Stomach (tissue), 9 donors: ENCODE data around the gene VPS11. TPM values are rescaled to one million over a fixed set of nuclear protein-coding genes. Genes with fewer than 3 reads are reported as not detected.

Experiments
- DNase-seq, 2 donors: peaks; one replicate each; pipeline versions ENCODE4 v3.0.0 to v3.0.0-alpha.2; 2013 to 2019
- H3K27ac ChIP-seq, 5 donors: fragments of 200-600 bp in 4 of 5; sonication (generic) in 4 of 5; one replicate each; pipeline ENCODE4 v1.5.1; 2013 to 2019; ENCODE audit warnings: mild to moderate bottlenecking in 1 of 5, moderate library complexity in 1 of 5
- H3K27me3 ChIP-seq, 3 donors: fragments of 200-600 bp; sonication (generic); one replicate each; pipeline ENCODE4 v1.5.1; 2017 to 2019; ENCODE audit warnings: mixed run types in 1 of 3
- H3K36me3 ChIP-seq, 4 donors: fragments of 200-600 bp; sonication (generic); 1 replicate in 3 of 4; 2 replicates in 1 of 4; pipeline ENCODE4 v1.5.1; 2016 to 2019
- H3K4me1 ChIP-seq, 4 donors: fragments of 200-600 bp; sonication (generic); one replicate each; pipeline ENCODE4 v1.5.1; 2016 to 2019
- H3K4me3 ChIP-seq, 4 donors: fragments of 200-600 bp; sonication (generic) in 3 of 4; one replicate each; pipeline ENCODE4 v1.5.1; 2016 to 2019; ENCODE audit warnings: mild to moderate bottlenecking in 1 of 4
- H3K9me3 ChIP-seq, 4 donors: fragments of 200-600 bp; sonication (generic); one replicate each; pipeline ENCODE4 v1.5.1; 2016 to 2019
- EP300 ChIP-seq: sonication (generic); formaldehyde crosslinking; IDR thresholded peaks from one replicate; pipeline ENCODE4 v1.6.1; 2017; ENCODE audit warnings: antibody characterized with exemption
- POLR2A ChIP-seq, 4 donors: fragments of 450-650 bp; IDR thresholded peaks; one replicate each; pipeline ENCODE4 v1.6.1; 2016; ENCODE audit warnings: antibody characterized with exemption in 4 of 4, control low read depth in 2 of 4, mild to moderate bottlenecking in 1 of 4, moderate library complexity in 1 of 4
- POLR2AphosphoS5 ChIP-seq, 3 donors: sonication (generic); formaldehyde crosslinking; IDR thresholded peaks; one replicate each; pipeline ENCODE4 v1.6.1; 2016; ENCODE audit warnings: antibody characterized with exemption in 3 of 3
- WGBS, 5 donors: extraction: QIAGEN DNeasy Blood & Tissue Kit in 3 of 5; methylation state at CpG; one replicate each; pipeline versions ENCODE4 v1.1.5 to v1.1.7; 2013 to 2018; 5-methylcytosine and 5-hydroxymethylcytosine counted together
- intact Hi-C: fragments of 100-400 bp; cut with DNase I; formaldehyde crosslinking; loops from one replicate; pipeline ENCODE4 v1.15.1; 2023; ENCODE audit warnings: low total_unique reads
- polyA plus RNA-seq, 3 donors: library from polyadenylated mRNA; stranded (reverse); fragments of 200-250 nt; gene quantifications; one replicate each; pipeline ENCODE4 v1.2.3, GENCODE V29; 2013
- total RNA-seq, 5 donors: library from RNA; depleted of rRNA; stranded (reverse); fragments of >200 nt; gene quantifications; one replicate each; pipeline versions ENCODE4 v1.1.0 to v1.2.3, GENCODE V29; 2014 to 2016
- TF ChIP-seq, protein P1 (sequence below), 7 experiments: fragments of 450-650 bp in 4 of 7; fragments of 200-600 bp in 3 of 7; sonication (generic) in 3 of 7; IDR thresholded peaks; one replicate each; pipeline ENCODE4 v1.5.1; 2016 to 2019; ENCODE audit warnings: antibody characterized with exemption in 7 of 7, control low read depth in 2 of 7, mild to moderate bottlenecking in 1 of 7
- donor health status: healthy with polysubstance abuse.
- donor health status: Bipolar disorder and iron deficiency.
- donor health status: healthy.

The VPS11 gene
- total and polyA plus RNA-seq, 8 donors, result 8.2 to 190 (median 33.2) TPM

DNA sequence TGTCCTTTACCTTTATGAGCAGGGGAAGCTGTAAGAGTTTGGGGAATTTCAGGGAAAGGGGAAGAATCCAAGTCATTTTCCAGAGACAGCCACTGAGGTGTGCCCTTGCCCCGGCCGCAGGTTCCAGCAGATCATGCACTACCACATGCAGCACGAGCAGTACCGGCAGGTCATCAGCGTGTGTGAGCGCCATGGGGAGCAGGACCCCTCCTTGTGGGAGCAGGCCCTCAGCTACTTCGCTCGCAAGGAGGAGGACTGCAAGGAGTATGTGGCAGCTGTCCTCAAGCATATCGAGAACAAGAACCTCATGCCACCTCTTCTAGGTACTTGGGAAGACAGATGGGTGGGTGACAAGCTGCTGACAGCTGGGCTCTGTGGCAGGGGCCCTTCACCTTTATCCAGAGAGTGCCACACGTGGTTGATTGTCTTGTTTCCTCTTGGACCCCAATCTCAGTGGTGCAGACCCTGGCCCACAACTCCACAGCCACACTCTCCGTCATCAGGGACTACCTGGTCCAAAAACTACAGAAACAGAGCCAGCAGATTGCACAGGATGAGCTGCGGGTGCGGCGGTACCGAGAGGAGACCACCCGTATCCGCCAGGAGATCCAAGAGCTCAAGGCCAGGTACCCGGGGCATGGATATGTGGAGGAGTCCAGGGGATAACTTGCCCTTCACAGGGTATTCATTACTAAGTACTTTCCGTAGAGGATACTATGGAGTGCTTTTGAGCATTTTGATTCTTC is 11.2 kb downstream of the VPS11 start:
- DNase-seq, result no peak
- 92 to 95% (median 94%) methylated on average over 15 to 19 of the region's 19 CpGs for WGBS, 5 donors
- intact Hi-C loops, result no loop called here
- Histone ChIP-seq H3K27me3 (no peaks in the 10 kb centered on the region), H3K4me1 (peaks cover 0 to 13% (median 0%) of the 10 kb centered on the region in 4 donors), H3K4me3 (no peak overlapping the region), H3K9me3 (no peaks in the 10 kb centered on the region), H3K27ac (no peak overlapping the region), H3K36me3 (peaks cover 82 to 90% (median 89%) of the 10 kb centered on the region in 4 donors)
- no peak for TF ChIP-seq POLR2AphosphoS5 (IDR thresholded peaks at IDR 0.05)

DNA sequence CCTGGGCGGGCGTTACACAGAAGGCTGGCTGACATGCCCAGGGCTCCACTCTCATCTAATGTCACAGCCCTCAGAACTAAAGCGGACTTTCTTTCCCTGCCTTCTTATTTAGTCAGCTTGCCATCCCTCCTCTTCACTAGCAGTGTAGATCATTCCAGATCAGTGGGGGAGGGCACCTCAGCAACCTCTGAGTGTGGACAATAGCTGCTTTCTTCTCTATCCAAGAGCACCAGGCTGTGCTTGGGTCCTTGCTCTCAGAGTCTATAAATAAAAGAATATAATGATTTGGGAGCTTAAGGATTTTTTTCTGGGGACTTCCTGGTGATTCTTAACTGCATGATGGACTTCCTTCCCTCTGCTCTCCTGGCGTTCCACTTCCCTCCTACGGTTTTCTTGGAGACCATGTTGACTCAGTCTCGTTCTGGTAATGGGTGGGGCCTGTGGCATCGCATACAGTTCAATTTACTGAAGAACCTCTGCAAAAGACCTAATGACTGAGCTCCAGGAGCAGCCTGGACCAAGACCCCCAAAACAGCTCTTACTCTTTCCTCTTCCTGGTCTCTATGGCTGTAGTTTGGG is 14.2 kb downstream of the VPS11 start:
- DNase-seq, result no peak
- Histone ChIP-seq H3K27ac (peak overlapping the region in 2 of 5 donors; percentile 4 to 11), H3K9me3 (no peaks in the 10 kb centered on the region), H3K27me3 (no peaks in the 10 kb centered on the region), H3K4me3 (no peak overlapping the region), H3K4me1 (peaks cover 9 to 36% (median 16%) of the 10 kb centered on the region in 4 donors), H3K36me3 (peaks cover 56 to 61% (median 60%) of the 10 kb centered on the region in 4 donors)
- TF ChIP-seq, protein P1, sequence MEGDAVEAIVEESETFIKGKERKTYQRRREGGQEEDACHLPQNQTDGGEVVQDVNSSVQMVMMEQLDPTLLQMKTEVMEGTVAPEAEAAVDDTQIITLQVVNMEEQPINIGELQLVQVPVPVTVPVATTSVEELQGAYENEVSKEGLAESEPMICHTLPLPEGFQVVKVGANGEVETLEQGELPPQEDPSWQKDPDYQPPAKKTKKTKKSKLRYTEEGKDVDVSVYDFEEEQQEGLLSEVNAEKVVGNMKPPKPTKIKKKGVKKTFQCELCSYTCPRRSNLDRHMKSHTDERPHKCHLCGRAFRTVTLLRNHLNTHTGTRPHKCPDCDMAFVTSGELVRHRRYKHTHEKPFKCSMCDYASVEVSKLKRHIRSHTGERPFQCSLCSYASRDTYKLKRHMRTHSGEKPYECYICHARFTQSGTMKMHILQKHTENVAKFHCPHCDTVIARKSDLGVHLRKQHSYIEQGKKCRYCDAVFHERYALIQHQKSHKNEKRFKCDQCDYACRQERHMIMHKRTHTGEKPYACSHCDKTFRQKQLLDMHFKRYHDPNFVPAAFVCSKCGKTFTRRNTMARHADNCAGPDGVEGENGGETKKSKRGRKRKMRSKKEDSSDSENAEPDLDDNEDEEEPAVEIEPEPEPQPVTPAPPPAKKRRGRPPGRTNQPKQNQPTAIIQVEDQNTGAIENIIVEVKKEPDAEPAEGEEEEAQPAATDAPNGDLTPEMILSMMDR (IDR thresholded peaks at IDR 0.05), result no peak
- TF ChIP-seq POLR2AphosphoS5 (IDR thresholded peaks at IDR 0.05) (no peak), POLR2A (IDR thresholded peaks at IDR 0.05) (no peak)
- 52 to 67% (median 61%) methylated on average over 7 of the region's 7 CpGs for WGBS, 5 donors
- intact Hi-C loops, result no loop called here

DNA sequence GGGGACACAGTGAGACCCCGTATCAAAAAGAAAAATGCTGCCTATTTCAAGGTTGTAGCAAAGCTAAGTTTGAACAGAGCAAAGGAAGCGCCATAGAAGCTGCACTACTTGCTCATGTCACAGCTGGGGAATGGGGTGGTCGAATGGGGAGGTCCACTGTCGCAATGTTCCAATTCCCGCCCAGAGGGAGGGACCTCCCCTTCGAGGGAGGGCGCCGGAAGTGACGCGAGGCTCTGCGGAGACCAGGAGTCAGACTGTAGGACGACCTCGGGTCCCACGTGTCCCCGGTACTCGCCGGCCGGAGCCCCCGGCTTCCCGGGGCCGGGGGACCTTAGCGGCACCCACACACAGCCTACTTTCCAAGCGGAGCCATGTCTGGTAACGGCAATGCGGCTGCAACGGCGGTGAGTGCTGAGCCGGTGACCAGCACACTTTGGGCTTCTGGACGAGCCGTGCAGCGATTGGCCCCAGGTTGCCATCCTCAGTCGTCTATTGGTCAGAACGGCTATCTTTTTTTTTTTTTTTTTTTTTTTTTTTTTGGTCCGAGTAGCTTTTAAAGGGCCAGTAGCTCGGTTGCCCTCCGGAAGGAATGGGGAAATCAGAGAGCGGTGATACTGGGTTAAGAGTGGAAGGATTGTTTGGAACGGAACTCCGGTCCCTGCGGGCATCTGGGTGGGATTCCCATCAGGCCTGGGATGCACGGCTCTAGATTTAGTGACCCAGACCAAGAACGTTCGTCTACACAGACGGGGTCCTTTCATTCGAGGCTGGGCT is 17.2 kb downstream of the VPS11 start, which contains the start of gene HMBS:
TSS of gene HMBS (plus strand) at position 219 of the 774 bp plus-strand sequence. CDS start at position 372, 153 bp downstream.
- intact Hi-C loops, result no loop called here
- H3K36me3 ChIP-seq, result peaks cover 25 to 30% (median 29%) of the 10 kb centered on the region in 4 donors

DNA sequence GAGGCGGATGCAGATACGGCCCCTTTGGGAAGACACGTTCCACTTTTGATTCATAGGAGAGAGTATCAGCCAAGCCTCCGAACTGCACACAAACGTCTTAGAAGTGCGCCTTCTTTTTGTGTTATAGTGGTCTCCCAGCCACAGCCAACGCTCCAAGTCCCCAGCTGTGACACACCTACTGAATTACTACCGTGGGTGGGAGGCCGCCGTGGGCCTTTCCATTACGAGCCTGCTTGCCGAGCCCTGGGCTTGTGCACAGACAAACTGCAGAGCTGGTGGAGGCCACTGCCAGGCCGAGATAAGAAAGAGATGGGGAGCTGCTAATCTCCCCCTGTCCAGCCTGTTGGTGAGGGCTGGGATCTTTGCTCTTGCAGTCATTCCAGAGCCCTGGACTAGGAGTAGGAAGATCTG is 17.8 kb downstream of the VPS11 start:
- 0 to 2% (median 1%) methylated on average over 12 to 13 of the region's 13 CpGs for WGBS, 5 donors
- DNase-seq, result no peak
- H3K27me3 ChIP-seq, result no peaks in the 10 kb centered on the region
- peaks cover 19 to 24% (median 23%) of the 10 kb centered on the region in 4 donors for H3K36me3 ChIP-seq
- H3K9me3 ChIP-seq, result no peaks in the 10 kb centered on the region
- peak overlapping the region; percentile 21 to 97 (median 91) for H3K27ac ChIP-seq
- peaks cover 9 to 36% (median 20%) of the 10 kb centered on the region in 4 donors for H3K4me1 ChIP-seq
- H3K4me3 ChIP-seq, result peak overlapping the region; percentile 53 to 73 (median 68)
- TF ChIP-seq POLR2A (IDR thresholded peaks at IDR 0.05) (no peak), POLR2AphosphoS5 (IDR thresholded peaks at IDR 0.05) (no peak), EP300 (no peak)
- TF ChIP-seq, protein P1 (IDR thresholded peaks at IDR 0.05), result no peak
- intact Hi-C loops, result no loop called here

More for the DNA sequence above, 17.2 kb downstream of the VPS11 start, which contains the start of gene HMBS:
- peak; percentile 94 to 98 for DNase-seq
- Histone ChIP-seq H3K4me1 (peaks cover 9 to 36% (median 20%) of the 10 kb centered on the region in 4 donors), H3K9me3 (no peaks in the 10 kb centered on the region), H3K27ac (peak within 1 kb of the TSS; percentile 90 to 97 (median 91)), H3K4me3 (peak within 1 kb of the TSS; percentile 53 to 73 (median 68)), H3K27me3 (no peaks in the 10 kb centered on the region)
- WGBS, 5 donors, result 0 to 1% (median 1%) methylated on average over 42 to 45 of the region's 45 CpGs
- TF ChIP-seq POLR2A (IDR thresholded peaks at IDR 0.05) (peak in 1 of 4 donors; percentile 8), EP300 (no peak), POLR2AphosphoS5 (IDR thresholded peaks at IDR 0.05) (peak; percentile 68 to 91 (median 72))
- TF ChIP-seq, protein P1 (IDR thresholded peaks at IDR 0.05), result no peak
